Prostate gland (tissue), 2 donors: ENCODE data around the gene SMIM21. TPM values are rescaled to one million over a fixed set of nuclear protein-coding genes. Genes with fewer than 3 reads are reported as not detected.

Experiments used
- DNase-seq: peaks from one replicate; pipeline ENCODE4 v3.0.0-alpha.2; 2019; ENCODE audit warnings: low spot score
- H3K27ac ChIP-seq, 2 donors: fragments of 200-600 bp; sonication (generic); 2 replicates each; pipeline ENCODE4 v1.5.1; 2017 to 2019
- H3K27me3 ChIP-seq: fragments of 200-600 bp; sonication (generic); replicated peaks from 2 replicates; pipeline ENCODE4 v1.5.1; 2019; ENCODE audit not compliant: insufficient read depth
- H3K36me3 ChIP-seq, 2 donors: fragments of 200-600 bp; sonication (generic); 1 replicate in 1 of 2; 2 replicates in 1 of 2; pipeline versions ENCODE4 v1.5.1 to v1.8.1; 2017 to 2019
- H3K4me1 ChIP-seq: fragments of 200-600 bp; sonication (generic); replicated peaks from 2 replicates; pipeline ENCODE4 v1.5.1; 2019
- H3K4me3 ChIP-seq, 2 donors: fragments of 200-600 bp; sonication (generic); 2 replicates each; pipeline ENCODE4 v1.5.1; 2017 to 2019
- H3K9me3 ChIP-seq: fragments of 200-600 bp; sonication (generic); 2 replicates; pipeline ENCODE4 v1.5.1; 2017
- CTCF ChIP-seq, 4 experiments: fragments of 200-600 bp in 2 of 4; fragments of 450-650 bp in 2 of 4; sonication (generic) in 2 of 4; IDR thresholded peaks; 1 replicate in 3 of 4; 2 replicates in 1 of 4; pipeline ENCODE4 v1.5.1; 2016 to 2019; ENCODE audit warnings: antibody characterized with exemption in 4 of 4, mild to moderate bottlenecking in 2 of 4, moderate library complexity in 2 of 4
- POLR2A ChIP-seq: fragments of 450-650 bp; IDR thresholded peaks from one replicate; pipeline ENCODE4 v1.6.1; 2016; ENCODE audit warnings: antibody characterized with exemption, mild to moderate bottlenecking
- POLR2AphosphoS5 ChIP-seq: sonication (generic); formaldehyde crosslinking; IDR thresholded peaks from one replicate; pipeline ENCODE4 v1.6.1; 2017; ENCODE audit warnings: antibody characterized with exemption
- WGBS: methylation state at CpG from one replicate; pipeline ENCODE4 v1.1.5; 2018; 5-methylcytosine and 5-hydroxymethylcytosine counted together
- intact Hi-C: fragments of 100-400 bp; cut with DNase I; formaldehyde crosslinking; loops from one replicate; pipeline ENCODE4 v1.14.2; 2022
- total RNA-seq, 2 donors: library from RNA; depleted of rRNA; stranded (reverse); fragments of >200 nt; gene quantifications; one replicate each; pipeline ENCODE4 v1.1.0, GENCODE V29; 2016

Gene SMIM21
- total RNA-seq, 2 donors from 2014 or later = 0.51 TPM; not detected in 1

DNA sequence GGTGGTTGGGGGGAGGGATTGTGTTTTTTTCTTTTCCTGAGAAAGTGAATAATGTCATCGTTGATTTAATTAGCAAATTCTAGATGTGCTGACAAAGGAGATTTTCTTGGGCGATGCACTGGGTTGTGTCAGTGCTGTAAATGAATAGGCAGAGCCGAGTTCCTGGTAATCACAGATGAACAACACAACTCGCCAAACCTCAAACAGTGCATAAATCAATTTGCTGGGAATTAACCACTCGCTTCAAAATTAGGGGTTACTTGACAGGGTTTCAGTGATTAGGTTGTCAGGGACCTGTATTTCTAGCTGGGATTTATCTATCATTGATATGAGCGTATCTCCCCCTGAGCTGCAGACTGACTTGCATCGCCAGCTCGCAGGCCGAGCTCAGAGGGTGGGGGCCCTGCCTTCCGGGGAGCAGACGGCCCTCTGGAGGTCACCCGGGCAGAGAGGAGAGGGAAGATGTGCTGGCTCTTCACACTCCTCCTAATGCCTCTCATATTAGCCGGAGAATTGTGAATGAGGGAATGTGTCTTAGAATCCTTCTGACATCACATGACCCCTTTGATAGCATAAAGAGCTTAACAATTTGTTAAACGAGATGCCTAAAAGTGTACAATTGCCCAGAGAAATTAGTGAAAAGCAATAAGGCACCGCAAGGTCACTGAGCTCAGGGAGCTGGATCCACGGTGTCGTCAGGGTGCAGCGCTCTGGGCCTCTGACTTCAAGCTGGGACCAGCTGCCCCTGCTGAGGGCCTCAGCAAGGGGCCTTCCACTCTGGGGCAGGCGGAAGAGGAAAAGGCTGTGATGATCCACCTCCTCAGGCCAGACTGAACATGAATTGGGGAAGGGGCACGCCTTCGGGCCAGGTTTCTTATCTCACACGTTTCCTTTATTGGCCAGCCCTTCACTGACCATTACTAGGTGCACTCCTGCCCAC is 48.9 kb downstream of the SMIM21 start:
- no peak for DNase-seq
- intact Hi-C loops = no loop called here
- 74% methylated on average over 22 of the region's 22 CpGs for WGBS
- Histone ChIP-seq H3K27ac (no peak overlapping the region), H3K36me3 (no peaks in the 10 kb centered on the region), H3K4me3 (no peak overlapping the region), H3K27me3 (no peaks in the 10 kb centered on the region), H3K4me1 (no peaks in the 10 kb centered on the region), H3K9me3 (no peaks in the 10 kb centered on the region)
- no peak for TF ChIP-seq POLR2AphosphoS5
- TF ChIP-seq CTCF (IDR thresholded peaks at IDR 0.05) = no peak
- no peak for TF ChIP-seq POLR2A

DNA sequence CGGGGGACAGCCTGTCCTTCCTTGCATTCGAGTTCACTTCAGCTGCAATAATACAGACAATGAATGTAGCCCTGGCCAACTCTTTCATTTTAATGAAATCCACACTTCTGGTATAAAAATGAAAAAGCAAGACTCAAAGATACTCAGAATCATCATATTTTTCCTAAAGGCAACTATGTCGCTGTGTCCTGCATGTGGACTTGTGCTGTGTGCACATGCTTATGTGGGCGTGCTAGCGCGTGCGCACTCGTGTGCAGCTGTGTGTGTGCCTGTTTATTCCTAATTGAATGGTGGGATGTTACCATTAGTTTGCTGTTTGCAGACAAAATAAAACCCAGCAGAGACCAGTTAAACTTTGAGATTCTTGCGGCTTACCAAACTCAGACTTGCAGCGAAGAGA is 49.6 kb downstream of the SMIM21 start:
- intact Hi-C loops = no loop called here
- 90% methylated on average over 10 of the region's 10 CpGs for WGBS
- Histone ChIP-seq H3K36me3 (no peaks in the 10 kb centered on the region), H3K4me1 (no peaks in the 10 kb centered on the region), H3K27me3 (no peaks in the 10 kb centered on the region), H3K9me3 (no peaks in the 10 kb centered on the region), H3K4me3 (no peak overlapping the region), H3K27ac (no peak overlapping the region)
- no peak for DNase-seq
- TF ChIP-seq POLR2AphosphoS5 (no peak), POLR2A (no peak)

GRCh38 chr18:75377258-75377657 is 50.2 kb downstream of the SMIM21 start:
- no peaks in the 10 kb centered on the region for H3K27me3 ChIP-seq
- 66% methylated on average over 2 of the region's 2 CpGs for WGBS
- H3K4me3 ChIP-seq = no peak overlapping the region
- no peak for DNase-seq
- H3K27ac ChIP-seq = no peak overlapping the region
- intact Hi-C loops = no loop called here
- H3K4me1 ChIP-seq = no peaks in the 10 kb centered on the region
- no peak for TF ChIP-seq CTCF (IDR thresholded peaks at IDR 0.05)
- no peak for TF ChIP-seq POLR2AphosphoS5
- TF ChIP-seq POLR2A = no peak
- H3K36me3 ChIP-seq = no peaks in the 10 kb centered on the region
- no peaks in the 10 kb centered on the region for H3K9me3 ChIP-seq

DNA sequence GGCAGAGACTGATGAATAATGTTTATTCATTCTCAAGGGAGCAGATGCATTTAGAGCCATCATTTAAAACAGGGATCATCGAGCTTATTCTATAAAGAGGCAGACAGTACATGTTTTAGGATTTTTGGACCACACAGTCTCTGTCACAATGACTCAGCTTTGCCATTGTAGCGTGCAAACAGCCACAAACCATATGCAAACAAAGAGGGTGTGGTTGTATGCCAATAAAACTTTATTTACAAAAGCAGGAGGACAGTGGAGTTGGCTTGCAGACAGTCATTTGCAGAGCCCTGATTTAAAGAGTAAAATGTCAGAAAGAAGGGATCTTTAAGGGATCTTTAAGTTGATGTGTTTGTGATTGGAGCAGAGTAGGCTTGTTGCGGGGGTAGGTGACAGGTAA is 51.5 kb downstream of the SMIM21 start:
- intact Hi-C loops = no loop called here
- 54% methylated on average over 3 of the region's 3 CpGs for WGBS
- no peaks in the 10 kb centered on the region for H3K36me3 ChIP-seq
- H3K4me3 ChIP-seq = no peak overlapping the region
- no peak overlapping the region for H3K27ac ChIP-seq
- DNase-seq = no peak
- TF ChIP-seq CTCF (IDR thresholded peaks at IDR 0.05) (no peak), POLR2AphosphoS5 (no peak), POLR2A (no peak)
- H3K9me3 ChIP-seq = no peaks in the 10 kb centered on the region
- no peaks in the 10 kb centered on the region for H3K27me3 ChIP-seq
- no peaks in the 10 kb centered on the region for H3K4me1 ChIP-seq

- H3K27ac ChIP-seq = no peak overlapping the region
- TF ChIP-seq POLR2A (no peak), POLR2AphosphoS5 (no peak), CTCF (IDR thresholded peaks at IDR 0.05) (no peak)
- no peak for DNase-seq
- intact Hi-C loops = no loop called here
- H3K9me3 ChIP-seq = no peaks in the 10 kb centered on the region
- no peaks in the 10 kb centered on the region for H3K4me1 ChIP-seq
- WGBS = 84% methylated on average over 6 of the region's 6 CpGs
- H3K4me3 ChIP-seq = no peak overlapping the region
- no peaks in the 10 kb centered on the region for H3K36me3 ChIP-seq
- no peaks in the 10 kb centered on the region for H3K27me3 ChIP-seq
These were observed 52.2 kb downstream of the SMIM21 start for GRCh38 chr18:75375341-75375740.
